Measurements from ENCODE around the gene ARHGEF9.
"Not testable (repeated sequence)": the region's sequence is repeated elsewhere in the genome, so short reads cannot be mapped to it uniquely, and the experiment has no call there.

The ARHGEF9 gene

GRCh38 chrX:63656871-63657580 lies 128.0 kb downstream of the ARHGEF9 start:
- no peak for DNase-seq

GRCh38 chrX:63652086-63652765 lies 132.8 kb downstream of the ARHGEF9 start:
- DNase-seq: no peak

- not testable (repeated sequence) for DNase-seq
These were observed 139.3 kb downstream of the ARHGEF9 start for GRCh38 chrX:63645748-63646147.

DNA sequence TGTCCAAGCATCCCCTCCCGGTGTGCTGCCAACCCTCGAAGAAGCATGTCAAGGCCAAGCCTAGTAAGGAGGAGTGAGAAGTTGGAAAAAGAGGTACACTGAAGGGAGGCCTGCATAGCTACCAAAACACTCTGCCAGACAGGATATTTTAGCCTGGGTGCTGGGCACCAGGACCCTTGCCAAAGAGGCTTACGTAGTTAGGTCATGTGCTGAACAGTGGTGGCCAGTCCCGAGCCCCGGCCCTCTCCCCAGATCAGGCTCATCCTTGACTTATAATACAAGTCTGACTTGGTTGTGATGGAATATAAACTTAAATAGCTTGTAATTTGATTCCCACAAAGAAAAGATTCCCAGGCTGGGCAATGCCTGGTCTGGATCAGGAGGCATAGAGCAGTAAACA lies 149.3 kb downstream of the ARHGEF9 start:
- DNase-seq: no peak

DNA sequence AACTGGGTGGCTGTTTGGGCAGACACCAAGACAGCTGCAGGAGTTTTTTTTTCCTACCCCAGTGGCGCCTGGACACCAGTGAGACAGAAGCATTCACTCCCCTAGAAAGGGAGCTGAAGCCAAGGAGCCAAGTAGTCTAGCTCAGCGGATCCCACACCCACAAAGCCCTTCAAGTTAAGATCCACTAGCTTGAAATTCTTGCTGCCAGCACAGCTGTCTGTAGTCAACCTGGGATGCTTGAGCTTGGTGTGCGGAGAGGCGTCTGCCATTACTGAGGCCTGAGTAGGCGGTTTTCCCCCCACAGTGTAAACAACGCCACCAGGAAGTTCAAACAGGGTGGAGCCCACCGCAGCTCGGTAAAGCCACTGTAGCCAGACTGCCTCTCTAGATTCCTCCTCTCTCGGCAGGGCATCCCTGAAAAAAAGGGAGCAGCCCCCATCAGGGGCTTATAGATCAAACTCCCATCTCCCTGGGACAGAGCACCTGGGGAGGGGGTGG lies 171.4 kb downstream of the ARHGEF9 start:
- DNase-seq: no peak

DNA sequence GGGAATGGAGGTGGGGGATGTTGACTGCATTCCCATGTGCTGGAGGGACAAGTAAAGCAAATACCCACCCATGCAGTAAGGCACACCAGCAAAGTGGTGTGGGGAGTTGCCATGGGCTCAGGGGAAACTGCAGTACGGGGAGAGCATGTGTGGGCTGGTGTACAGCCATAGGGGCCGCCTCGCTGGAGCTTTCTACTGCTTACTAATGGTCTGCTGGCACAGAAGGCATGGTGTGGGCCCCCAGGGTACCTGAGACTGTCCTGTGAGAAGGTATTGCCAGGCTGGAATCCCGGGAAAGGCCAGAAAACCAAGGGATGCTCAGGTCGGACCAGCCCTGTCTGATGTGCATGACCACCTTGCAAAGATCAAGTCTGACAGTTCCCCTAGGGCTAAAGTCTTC lies 199.1 kb downstream of the ARHGEF9 start:
- DNase-seq: no peak
